Liver (tissue), 9 donors: Measurements from ENCODE around the gene PC. TPM values are rescaled to one million over a fixed set of nuclear protein-coding genes. Genes with fewer than 3 reads are reported as not detected.

ENCODE experiments used
- DNase-seq: peaks from one replicate; pipeline ENCODE4 v3.0.0-alpha.2; 2017; ENCODE audit warnings: low spot score
- H3K27ac ChIP-seq, 2 donors: one replicate each; pipeline ENCODE4 v1.7.0; 2013; ENCODE audit warnings: inconsistent platforms in 2 of 2, low read length in 2 of 2, control low read depth in 1 of 2, low read depth in 1 of 2, mild to moderate bottlenecking in 1 of 2
- H3K27me3 ChIP-seq, 4 donors: one replicate each; pipeline versions ENCODE4 v1.6.1 to v1.7.0; 2013; ENCODE audit warnings: low read length in 3 of 4, inconsistent platforms in 1 of 4, mild to moderate bottlenecking in 1 of 4, moderate library complexity in 1 of 4; ENCODE audit not compliant: control insufficient read depth in 4 of 4, insufficient read depth in 4 of 4
- H3K36me3 ChIP-seq, 4 donors: one replicate each; pipeline versions ENCODE4 v1.6.1 to v1.7.0; 2013; ENCODE audit warnings: low read length in 3 of 4, mild to moderate bottlenecking in 3 of 4, low read depth in 1 of 4, moderate library complexity in 1 of 4; ENCODE audit not compliant: control insufficient read depth in 4 of 4, insufficient read depth in 3 of 4
- H3K4me1 ChIP-seq, 4 donors: one replicate each; pipeline versions ENCODE4 v1.6.1 to v1.7.0; 2013; ENCODE audit warnings: low read length in 3 of 4, mild to moderate bottlenecking in 3 of 4, moderate library complexity in 1 of 4; ENCODE audit not compliant: control insufficient read depth in 4 of 4, insufficient read depth in 4 of 4
- H3K4me3 ChIP-seq, 3 donors: one replicate each; pipeline versions ENCODE4 v1.6.1 to v1.7.0; 2013; ENCODE audit warnings: low read length in 3 of 3, control low read depth in 1 of 3, low read depth in 1 of 3, mild to moderate bottlenecking in 1 of 3
- H3K9ac ChIP-seq, 2 donors: one replicate each; pipeline ENCODE4 v1.7.0; 2013; ENCODE audit warnings: low read length in 2 of 2, mild to moderate bottlenecking in 2 of 2, moderate library complexity in 2 of 2, control low read depth in 1 of 2, low read depth in 1 of 2
- H3K9me3 ChIP-seq, 4 donors: one replicate each; pipeline versions ENCODE4 v1.6.1 to v1.7.0; 2013; ENCODE audit warnings: low read length in 3 of 4; ENCODE audit not compliant: control insufficient read depth in 4 of 4
- EGR1 ChIP-seq, 2 donors: IDR thresholded peaks; 2 replicates each; pipeline ENCODE4 v1.6.1; 2016 to 2018; ENCODE audit warnings: antibody characterized with exemption in 2 of 2, low read depth in 2 of 2
- FOXA1 ChIP-seq: IDR thresholded peaks from 2 replicates; pipeline ENCODE4 v1.6.1; 2016; ENCODE audit warnings: antibody characterized with exemption
- FOXA2 ChIP-seq: IDR thresholded peaks from 2 replicates; pipeline ENCODE4 v1.6.1; 2016; ENCODE audit warnings: antibody characterized with exemption
- GABPA ChIP-seq, 2 donors: IDR thresholded peaks in 1 of 2; conservative IDR thresholded peaks in 1 of 2; 2 replicates each; pipeline ENCODE4 v1.6.1; 2016; ENCODE audit warnings: antibody characterized with exemption in 2 of 2, mild to moderate bottlenecking in 1 of 2, moderate library complexity in 1 of 2
- HNF4A ChIP-seq, 2 donors: conservative IDR thresholded peaks; 2 replicates each; pipeline ENCODE4 v1.6.1; 2016; ENCODE audit warnings: antibody characterized with exemption in 2 of 2, mild to moderate bottlenecking in 2 of 2
- HNF4G ChIP-seq: IDR thresholded peaks from 2 replicates; pipeline ENCODE4 v1.6.1; 2016; ENCODE audit warnings: antibody characterized with exemption
- JUND ChIP-seq, 2 donors: IDR thresholded peaks; 2 replicates each; pipeline ENCODE4 v1.6.1; 2016; ENCODE audit warnings: antibody characterized with exemption in 2 of 2
- NR2F2 ChIP-seq: IDR thresholded peaks from 2 replicates; pipeline ENCODE4 v1.6.1; 2016; ENCODE audit warnings: antibody characterized with exemption
- RAD21 ChIP-seq, 2 donors: IDR thresholded peaks; 2 replicates each; pipeline ENCODE4 v1.6.1; 2016; ENCODE audit warnings: antibody characterized with exemption in 2 of 2, mild to moderate bottlenecking in 2 of 2
- RXRA ChIP-seq, 2 donors: IDR thresholded peaks; 2 replicates each; pipeline ENCODE4 v1.6.1; 2017 to 2018; ENCODE audit warnings: antibody characterized with exemption in 2 of 2, mild to moderate bottlenecking in 1 of 2
- SP1 ChIP-seq: IDR thresholded peaks from 2 replicates; pipeline ENCODE4 v1.6.1; 2018; ENCODE audit warnings: antibody characterized with exemption, mild to moderate bottlenecking
- YY1 ChIP-seq: IDR thresholded peaks from 2 replicates; pipeline ENCODE4 v1.6.1; 2016; ENCODE audit warnings: antibody characterized with exemption, mild to moderate bottlenecking
- WGBS: extraction: QIAGEN DNeasy Blood & Tissue Kit; methylation state at CpG from one replicate; pipeline ENCODE4 v1.1.7; 2013; 5-methylcytosine and 5-hydroxymethylcytosine counted together
- polyA plus RNA-seq, 2 donors: library from polyadenylated mRNA; stranded (reverse) in 1 of 2; unstranded in 1 of 2; fragments of 200-250 nt in 1 of 2; fragments of >200 nt in 1 of 2; fragmentation: Nextera tagmentation in 1 of 2; extraction: Ambion mirVana in 1 of 2; gene quantifications; one replicate each; pipeline versions ENCODE4 v1.2.1 to v1.2.3, GENCODE V29; 2013 to 2015
- total RNA-seq, 2 donors: library from RNA; depleted of rRNA; stranded (reverse); fragments of >200 nt; gene quantifications; one replicate each; pipeline ENCODE4 v1.2.3, GENCODE V29; 2014
- TF ChIP-seq, protein P1 (sequence below): IDR thresholded peaks from 2 replicates; pipeline ENCODE4 v1.6.1; 2016; ENCODE audit warnings: antibody characterized with exemption
- TF ChIP-seq, protein P2 (sequence below): fragments of 150-350 bp; IDR thresholded peaks from 2 replicates; pipeline ENCODE4 v1.5.1; 2017; ENCODE audit warnings: improper control_type of control experiment, low read depth, low read length; ENCODE audit not compliant: missing input control
- TF ChIP-seq, protein P3 (sequence below): IDR thresholded peaks from 2 replicates; pipeline ENCODE4 v1.6.1; 2016; ENCODE audit warnings: antibody characterized with exemption
- TF ChIP-seq, protein P4 (sequence below): IDR thresholded peaks from 2 replicates; pipeline ENCODE4 v1.6.1; 2016; ENCODE audit warnings: antibody characterized with exemption
- TF ChIP-seq, protein P5 (sequence below): IDR thresholded peaks from 2 replicates; pipeline ENCODE4 v1.6.1; 2016; ENCODE audit warnings: antibody characterized with exemption, mild to moderate bottlenecking
- donor health status: healthy.
- donor health status: healthy.
- donor health status: healthy.
- donor health status: healthy.
- donor health status: healthy.

Gene PC
- total and polyA plus RNA-seq, 4 donors = 144 to 583 (median 296) TPM

DNA sequence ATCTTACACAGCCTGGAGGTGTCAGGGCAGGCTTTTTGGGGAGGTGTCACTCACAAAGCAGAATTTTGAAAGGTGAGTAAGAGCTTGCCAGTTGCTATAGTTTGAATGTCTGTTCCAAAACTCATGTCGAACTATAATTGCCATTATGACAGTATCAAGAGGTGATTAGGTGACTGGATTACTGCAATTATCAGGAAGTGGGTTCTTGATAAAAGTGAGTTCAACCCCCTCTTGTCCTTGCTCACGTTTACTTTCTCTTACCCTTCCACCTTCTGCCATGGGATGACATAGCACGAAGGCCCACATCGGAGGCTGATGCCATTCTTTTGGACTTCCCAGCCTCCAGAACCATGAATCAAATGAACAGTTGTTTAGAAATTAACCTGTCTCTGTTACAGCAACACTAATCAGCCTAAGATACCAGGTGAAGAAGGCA is 12.2 kb upstream of the PC start:
- H3K27ac ChIP-seq = peak overlapping the region; percentile 93 to 99
- no peaks in the 10 kb centered on the region for H3K9me3 ChIP-seq
- peaks cover 11 to 30% (median 23%) of the 10 kb centered on the region in 4 donors for H3K4me1 ChIP-seq
- no peaks in the 10 kb centered on the region for H3K36me3 ChIP-seq
- DNase-seq = no peak
- H3K27me3 ChIP-seq = no peaks in the 10 kb centered on the region
- WGBS = 57% methylated on average over 4 of the region's 4 CpGs
- no peak for TF ChIP-seq RXRA (IDR thresholded peaks at IDR 0.05)
- TF ChIP-seq, protein P1, sequence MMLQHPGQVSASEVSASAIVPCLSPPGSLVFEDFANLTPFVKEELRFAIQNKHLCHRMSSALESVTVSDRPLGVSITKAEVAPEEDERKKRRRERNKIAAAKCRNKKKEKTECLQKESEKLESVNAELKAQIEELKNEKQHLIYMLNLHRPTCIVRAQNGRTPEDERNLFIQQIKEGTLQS = no peak
- TF ChIP-seq FOXA1 = no peak
- TF ChIP-seq NR2F2 = no peak
- TF ChIP-seq, protein P2, sequence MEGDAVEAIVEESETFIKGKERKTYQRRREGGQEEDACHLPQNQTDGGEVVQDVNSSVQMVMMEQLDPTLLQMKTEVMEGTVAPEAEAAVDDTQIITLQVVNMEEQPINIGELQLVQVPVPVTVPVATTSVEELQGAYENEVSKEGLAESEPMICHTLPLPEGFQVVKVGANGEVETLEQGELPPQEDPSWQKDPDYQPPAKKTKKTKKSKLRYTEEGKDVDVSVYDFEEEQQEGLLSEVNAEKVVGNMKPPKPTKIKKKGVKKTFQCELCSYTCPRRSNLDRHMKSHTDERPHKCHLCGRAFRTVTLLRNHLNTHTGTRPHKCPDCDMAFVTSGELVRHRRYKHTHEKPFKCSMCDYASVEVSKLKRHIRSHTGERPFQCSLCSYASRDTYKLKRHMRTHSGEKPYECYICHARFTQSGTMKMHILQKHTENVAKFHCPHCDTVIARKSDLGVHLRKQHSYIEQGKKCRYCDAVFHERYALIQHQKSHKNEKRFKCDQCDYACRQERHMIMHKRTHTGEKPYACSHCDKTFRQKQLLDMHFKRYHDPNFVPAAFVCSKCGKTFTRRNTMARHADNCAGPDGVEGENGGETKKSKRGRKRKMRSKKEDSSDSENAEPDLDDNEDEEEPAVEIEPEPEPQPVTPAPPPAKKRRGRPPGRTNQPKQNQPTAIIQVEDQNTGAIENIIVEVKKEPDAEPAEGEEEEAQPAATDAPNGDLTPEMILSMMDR = no peak
- H3K4me3 ChIP-seq = no peak overlapping the region
- H3K9ac ChIP-seq = peak overlapping the region in 1 of 2 donors; percentile 57

DNA sequence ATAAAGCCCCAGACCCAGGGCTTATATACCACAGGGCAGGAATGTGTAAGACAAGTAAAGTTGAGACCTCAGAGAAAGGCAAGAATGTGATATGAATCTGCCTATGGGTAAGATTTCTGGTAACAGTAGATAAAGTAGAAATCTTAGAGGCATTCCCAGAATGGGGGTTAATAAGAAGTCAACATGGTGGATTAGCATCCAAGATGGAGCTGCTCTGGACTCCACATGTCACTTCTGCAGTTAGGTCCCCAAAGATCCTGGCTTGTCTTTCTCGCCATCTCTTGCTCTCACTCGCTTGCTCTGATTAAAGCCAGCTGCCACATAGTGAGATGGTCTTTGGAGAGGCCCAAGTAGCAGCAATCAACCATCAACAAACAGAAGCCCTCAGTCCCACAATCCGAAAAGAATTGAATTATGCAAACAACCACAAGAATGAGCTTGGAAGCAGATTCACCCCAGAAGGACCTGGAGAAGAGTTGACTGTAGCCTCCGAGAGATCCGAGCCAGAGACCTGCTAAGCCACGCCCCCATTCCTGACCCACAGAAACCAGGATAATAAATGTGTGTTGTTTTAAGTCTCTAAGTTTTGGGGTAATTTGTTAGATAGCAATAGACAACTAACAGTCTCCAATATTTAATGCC is 11.5 kb upstream of the PC start:
- whole genome bisulfite sequencing = 75% methylated on average over 6 of the region's 6 CpGs

More for the DNA sequence above, 11.5 kb upstream of the PC start:
- Histone ChIP-seq H3K27me3 (no peaks in the 10 kb centered on the region), H3K4me3 (no peak overlapping the region), H3K9ac (no peak overlapping the region), H3K4me1 (peaks cover 13 to 28% (median 22%) of the 10 kb centered on the region in 4 donors), H3K9me3 (no peaks in the 10 kb centered on the region), H3K27ac (peak overlapping the region; percentile 93 to 99), H3K36me3 (no peaks in the 10 kb centered on the region)
- TF ChIP-seq EGR1 (IDR thresholded peaks at IDR 0.05; ENCODE audit: low read depth in 2 of 2) (no peak), HNF4A (conservative IDR thresholded peaks at IDR 0.05) (no peak), RAD21 (IDR thresholded peaks at IDR 0.05) (no peak), RXRA (IDR thresholded peaks at IDR 0.05) (no peak), NR2F2 (no peak), JUND (IDR thresholded peaks at IDR 0.05) (no peak), GABPA (IDR thresholded peaks at IDR 0.05 in 1 of 2, conservative IDR thresholded peaks at IDR 0.05 in 1 of 2) (no peak), YY1 (no peak), FOXA1 (no peak), FOXA2 (no peak), HNF4G (no peak), SP1 (no peak)
- TF ChIP-seq, protein P3, sequence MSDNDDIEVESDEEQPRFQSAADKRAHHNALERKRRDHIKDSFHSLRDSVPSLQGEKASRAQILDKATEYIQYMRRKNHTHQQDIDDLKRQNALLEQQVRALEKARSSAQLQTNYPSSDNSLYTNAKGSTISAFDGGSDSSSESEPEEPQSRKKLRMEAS = no peak
- TF ChIP-seq, protein P4, sequence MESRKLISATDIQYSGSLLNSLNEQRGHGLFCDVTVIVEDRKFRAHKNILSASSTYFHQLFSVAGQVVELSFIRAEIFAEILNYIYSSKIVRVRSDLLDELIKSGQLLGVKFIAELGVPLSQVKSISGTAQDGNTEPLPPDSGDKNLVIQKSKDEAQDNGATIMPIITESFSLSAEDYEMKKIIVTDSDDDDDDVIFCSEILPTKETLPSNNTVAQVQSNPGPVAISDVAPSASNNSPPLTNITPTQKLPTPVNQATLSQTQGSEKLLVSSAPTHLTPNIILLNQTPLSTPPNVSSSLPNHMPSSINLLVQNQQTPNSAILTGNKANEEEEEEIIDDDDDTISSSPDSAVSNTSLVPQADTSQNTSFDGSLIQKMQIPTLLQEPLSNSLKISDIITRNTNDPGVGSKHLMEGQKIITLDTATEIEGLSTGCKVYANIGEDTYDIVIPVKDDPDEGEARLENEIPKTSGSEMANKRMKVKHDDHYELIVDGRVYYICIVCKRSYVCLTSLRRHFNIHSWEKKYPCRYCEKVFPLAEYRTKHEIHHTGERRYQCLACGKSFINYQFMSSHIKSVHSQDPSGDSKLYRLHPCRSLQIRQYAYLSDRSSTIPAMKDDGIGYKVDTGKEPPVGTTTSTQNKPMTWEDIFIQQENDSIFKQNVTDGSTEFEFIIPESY = no peak
- TF ChIP-seq, protein P1 = no peak
- TF ChIP-seq, protein P5, sequence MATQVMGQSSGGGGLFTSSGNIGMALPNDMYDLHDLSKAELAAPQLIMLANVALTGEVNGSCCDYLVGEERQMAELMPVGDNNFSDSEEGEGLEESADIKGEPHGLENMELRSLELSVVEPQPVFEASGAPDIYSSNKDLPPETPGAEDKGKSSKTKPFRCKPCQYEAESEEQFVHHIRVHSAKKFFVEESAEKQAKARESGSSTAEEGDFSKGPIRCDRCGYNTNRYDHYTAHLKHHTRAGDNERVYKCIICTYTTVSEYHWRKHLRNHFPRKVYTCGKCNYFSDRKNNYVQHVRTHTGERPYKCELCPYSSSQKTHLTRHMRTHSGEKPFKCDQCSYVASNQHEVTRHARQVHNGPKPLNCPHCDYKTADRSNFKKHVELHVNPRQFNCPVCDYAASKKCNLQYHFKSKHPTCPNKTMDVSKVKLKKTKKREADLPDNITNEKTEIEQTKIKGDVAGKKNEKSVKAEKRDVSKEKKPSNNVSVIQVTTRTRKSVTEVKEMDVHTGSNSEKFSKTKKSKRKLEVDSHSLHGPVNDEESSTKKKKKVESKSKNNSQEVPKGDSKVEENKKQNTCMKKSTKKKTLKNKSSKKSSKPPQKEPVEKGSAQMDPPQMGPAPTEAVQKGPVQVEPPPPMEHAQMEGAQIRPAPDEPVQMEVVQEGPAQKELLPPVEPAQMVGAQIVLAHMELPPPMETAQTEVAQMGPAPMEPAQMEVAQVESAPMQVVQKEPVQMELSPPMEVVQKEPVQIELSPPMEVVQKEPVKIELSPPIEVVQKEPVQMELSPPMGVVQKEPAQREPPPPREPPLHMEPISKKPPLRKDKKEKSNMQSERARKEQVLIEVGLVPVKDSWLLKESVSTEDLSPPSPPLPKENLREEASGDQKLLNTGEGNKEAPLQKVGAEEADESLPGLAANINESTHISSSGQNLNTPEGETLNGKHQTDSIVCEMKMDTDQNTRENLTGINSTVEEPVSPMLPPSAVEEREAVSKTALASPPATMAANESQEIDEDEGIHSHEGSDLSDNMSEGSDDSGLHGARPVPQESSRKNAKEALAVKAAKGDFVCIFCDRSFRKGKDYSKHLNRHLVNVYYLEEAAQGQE = no peak
- TF ChIP-seq, protein P2 = no peak
- DNase-seq = no peak
